HG02973 (cell line): Measurements from ENCODE around the gene STK11.

ENCODE experiments used
- ATAC-seq: cut with Tn5 transposase; IDR thresholded peaks from one replicate; pipeline ENCODE4 v1.9.1; 2021; ENCODE audit warnings: moderate library complexity; ENCODE audit not compliant: unreplicated experiment

STK11 gene

DNA sequence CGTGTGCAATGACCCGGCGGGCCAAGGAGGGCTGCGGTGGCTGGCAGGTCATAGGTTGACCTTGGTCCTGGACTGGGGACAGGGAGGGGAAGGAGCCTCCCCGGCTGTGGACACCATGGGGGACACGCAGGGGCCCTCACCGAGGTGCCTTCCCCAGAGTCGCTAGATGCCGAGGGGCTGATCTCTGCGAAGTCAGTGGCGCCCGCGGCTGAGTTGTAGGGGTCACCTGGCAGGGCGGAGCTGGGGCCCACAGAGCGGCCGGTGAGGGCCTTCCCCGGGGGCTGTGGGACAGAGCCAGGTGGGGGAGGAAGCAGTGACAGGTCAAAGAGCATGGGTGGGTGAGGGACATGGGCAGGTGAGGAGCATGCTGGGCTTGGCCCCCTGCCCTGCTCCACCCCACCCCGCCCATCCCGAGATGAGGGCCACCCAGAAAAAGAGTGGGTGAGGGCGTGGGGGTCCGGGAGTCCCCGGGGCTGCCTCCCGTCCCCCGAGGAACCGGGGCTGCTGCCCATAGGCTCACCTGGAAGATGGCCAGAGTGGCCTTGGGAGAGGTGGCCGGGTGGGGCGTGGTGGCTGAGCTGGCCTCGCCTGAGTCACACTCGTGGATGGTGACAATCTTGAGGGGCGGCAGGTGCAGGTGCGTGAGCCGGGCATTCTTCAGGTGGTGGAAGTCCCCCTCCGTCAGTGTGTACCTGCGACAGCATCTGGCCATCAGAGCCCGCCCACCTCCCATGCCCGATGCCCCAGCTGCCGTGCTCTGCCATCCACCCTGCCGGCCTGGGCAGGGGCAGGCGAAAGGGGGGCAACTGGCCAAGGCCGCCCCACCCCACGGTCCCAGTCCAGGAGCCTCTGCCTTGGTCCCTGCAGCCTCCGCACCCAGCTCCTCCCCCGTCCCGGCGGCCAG lies 28.7 kb downstream of the STK11 start:
- no peak for ATAC-seq

DNA sequence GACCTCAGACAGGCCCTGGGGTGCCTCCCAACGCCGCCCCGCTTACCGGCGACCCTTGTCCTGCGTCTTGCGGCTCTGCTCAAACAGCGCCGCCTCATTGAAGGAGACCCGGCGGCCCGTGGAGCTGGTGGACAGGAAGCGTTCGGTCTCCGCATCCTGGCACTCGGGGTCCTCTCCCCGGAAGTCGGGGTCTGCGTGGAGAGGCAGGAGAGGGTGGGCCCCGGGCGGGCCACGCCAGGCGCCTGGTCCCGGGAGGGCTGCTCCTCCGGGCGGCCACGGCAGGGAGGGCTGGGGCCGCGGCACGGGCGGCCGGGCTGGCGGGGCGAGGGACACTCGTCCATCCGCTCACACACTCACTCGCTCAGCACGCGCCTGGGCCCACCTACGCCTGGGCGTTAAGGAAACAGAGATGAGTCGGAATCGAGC lies 29.4 kb downstream of the STK11 start:
- no peak for ATAC-seq

DNA sequence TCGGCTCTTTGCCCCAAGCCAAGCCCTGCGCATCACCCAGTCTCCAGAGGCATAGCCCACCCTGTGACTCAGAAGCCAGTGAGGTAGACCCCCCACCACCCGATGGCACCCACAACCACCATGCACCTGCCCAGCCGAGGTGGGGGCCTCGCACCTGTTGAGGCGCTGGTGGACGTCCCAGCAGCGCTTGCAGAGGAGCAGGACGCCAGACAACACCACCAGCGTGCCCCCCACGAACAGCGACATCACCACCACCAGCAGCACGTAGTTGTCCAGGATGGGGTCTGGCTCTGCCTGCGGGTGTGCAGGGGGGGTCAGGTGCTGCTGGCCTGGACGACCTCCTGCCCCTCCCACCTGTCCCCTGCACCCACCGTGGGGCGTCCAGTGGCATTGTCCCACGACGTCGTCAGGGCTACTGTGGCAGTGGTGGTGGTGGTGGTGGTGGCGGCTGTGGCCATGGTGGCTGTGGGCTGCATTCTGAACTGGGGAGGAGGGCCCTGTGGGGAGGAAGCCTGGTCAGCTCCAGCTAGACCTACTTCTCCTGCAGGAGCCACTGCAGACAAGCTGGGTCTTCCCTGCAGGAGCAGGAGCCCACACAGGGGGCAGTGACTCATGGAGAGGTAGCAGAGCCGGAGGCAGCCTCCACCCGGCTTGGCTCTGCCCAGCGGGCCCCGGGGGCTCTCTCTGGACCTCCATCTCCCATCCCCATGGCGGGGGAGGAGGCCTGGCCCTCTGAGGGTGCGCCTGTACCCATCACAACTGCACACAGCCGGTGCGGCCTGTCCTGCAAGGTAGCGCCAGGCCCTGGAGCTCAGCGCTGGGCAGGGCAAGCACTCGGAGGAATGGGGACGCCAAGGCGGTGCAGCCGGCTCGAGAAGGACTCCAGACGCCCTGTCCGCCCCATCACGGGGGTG lies 30.3 kb downstream of the STK11 start:
- no peak for ATAC-seq

GRCh38 chr19:1236576-1236975 lies 31.0 kb downstream of the STK11 start:
- ATAC-seq = no peak

DNA sequence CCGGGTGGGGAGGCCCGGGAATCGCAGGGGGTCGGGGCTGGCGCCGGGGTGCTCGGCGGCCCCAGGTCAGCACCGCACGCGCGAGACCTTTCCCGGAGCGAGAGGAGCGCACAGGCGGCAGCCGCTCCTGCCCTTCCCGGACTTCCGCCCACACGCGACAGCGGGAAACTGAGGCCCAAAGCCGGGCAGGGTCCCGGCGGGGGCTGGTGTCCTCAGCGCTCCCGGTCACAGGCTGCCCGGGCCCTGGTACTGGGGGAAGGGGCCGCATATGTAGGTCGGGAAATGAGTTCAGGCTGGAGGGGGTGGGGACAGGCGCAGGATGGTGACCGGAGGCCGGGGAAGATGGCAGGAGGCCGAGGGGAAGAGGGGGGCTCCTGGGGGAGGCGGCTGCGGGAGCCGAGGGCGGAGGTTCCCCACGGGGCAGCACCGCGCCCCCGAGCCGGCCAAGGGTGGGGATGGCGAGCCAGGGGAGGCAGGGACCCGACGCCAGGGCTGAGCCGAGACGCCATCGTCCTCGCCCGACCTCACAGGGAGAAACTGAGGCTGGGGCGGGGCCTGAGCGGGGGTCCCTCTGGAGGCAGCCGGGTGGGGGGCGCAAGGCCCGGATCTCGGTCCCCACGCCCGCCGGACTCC lies 31.6 kb downstream of the STK11 start:
- ATAC-seq = no peak

- ATAC-seq = no peak
These were observed 32.3 kb downstream of the STK11 start, which contains the start of gene CBARP for GRCh38 chr19:1237754-1238368. Gene CBARP, minus strand, starts transcription at chr19:1238005. Its CDS starts 1,905 bp downstream, at chr19:1236100.

DNA sequence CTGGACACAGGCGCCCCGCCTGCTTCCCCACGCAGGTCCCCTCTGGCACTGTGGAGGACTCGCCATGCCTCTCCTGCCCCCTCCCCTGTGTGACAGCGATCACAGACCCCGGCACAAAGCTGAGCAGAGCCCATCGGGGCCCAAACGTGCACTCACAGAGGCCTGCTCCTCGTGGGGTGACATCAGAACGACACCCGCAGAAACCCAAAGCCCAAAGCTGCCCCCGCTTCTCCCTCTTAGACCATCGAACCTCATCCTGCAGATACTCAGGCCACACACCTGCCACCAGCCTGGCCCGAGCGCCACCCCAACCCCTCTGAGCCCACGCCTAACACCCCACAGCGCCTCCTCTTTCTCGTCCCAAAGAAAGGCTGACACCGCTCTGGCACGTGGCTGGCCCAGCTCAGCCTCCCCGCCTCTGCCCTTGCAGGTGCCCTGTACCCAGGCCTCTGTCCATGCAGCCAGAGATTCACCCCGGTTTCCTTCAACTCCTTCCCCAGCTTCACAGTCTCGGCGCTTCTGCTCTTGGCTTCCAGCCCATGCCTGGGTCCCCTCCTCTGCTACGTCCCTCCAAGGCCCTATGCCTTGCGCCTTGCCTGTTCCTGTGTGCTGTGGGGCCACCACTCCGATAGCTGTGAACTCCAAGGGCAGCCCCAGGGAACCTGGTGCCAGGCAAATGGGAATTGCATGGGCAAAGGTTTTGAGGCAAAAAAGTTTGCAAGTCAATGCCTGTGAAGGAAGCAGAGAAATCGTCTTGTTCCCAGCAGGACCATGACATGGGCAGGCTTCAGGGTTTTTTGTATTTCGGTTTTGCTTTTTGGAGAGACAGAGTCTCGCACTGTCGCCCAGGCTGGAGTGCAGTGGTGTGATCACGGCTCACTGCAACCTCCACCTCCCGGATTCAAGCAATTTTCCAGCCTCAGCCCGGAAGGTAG lies 33.1 kb downstream of the STK11 start:
- no peak for ATAC-seq

DNA sequence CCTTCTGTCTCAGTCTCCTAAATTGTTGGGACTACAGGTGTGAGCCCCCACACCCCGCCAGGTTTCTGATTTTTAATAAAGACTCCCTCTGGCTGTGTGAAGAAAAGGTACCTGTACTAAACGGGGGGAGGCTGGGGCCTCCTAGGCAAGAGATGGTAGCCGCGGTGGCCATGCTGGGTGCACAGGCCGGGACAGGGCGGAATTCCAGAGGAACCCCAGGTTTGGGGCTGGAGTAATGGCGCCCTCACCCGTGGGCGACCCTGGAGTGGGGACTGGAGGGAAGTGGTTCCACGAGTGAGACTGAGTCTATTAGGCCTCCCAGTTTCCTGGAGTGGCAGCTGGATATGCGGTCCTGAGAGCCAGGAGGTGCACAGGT lies 33.8 kb downstream of the STK11 start:
- no peak for ATAC-seq

- no peak for ATAC-seq
These were observed 34.5 kb downstream of the STK11 start for GRCh38 chr19:1239796-1240737.

- no peak for ATAC-seq
These were observed 35.3 kb downstream of the STK11 start for GRCh38 chr19:1240925-1241324.

GRCh38 chr19:1241417-1242095 lies 36.0 kb downstream of the STK11 start, which contains the start of gene ATP5F1D:
Gene ATP5F1D, plus strand, starts transcription at chr19:1241751. Its CDS starts 100 bp downstream, at chr19:1241851.
- ATAC-seq = peak; percentile 34

GRCh38 chr19:1243768-1244692 lies 38.5 kb downstream of the STK11 start:
- no peak for ATAC-seq

GRCh38 chr19:1244693-1245451 lies 39.3 kb downstream of the STK11 start:
- ATAC-seq = no peak

DNA sequence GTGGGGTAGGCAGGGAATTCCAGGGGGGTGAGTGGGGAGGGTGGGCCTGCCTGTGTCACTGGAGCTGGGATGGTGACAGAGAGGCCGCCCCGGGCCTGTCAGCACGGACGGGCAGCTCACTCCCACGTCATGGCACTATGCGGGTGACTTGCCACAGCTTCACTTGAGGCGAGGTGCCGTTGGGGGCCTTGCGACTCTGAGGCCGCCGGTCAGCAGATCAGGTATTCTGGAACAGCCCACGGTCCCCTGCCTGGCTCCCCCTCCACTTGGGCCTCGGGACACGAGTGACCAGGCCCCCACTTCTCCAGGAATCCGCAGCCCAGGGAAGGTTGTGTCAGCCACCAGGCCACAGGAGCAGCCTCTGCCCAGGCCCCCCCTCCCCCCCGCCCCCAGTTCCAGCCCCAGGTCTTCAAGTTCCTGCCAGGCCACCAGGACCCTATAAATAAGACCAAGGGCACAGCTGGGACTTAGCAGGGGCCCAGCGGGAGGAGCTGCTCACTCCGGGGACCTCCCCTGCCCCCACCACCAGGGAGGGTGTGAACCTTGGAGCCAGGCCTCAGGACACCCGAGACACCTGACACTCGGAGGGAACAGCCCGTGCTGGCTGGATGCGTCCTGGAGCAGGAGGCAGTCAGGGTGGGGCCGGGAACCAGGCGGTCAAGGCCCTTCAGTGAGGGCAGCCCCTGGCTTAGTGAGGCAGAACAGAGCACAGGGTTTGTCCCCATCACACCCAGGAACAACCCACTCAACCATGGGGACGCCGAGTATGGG lies 40.1 kb downstream of the STK11 start:
- ATAC-seq = no peak
